Pancreas (tissue), 10 donors: ENCODE data around the gene HDDC2. TPM values are rescaled to one million over a fixed set of nuclear protein-coding genes. Genes with fewer than 3 reads are reported as not detected.

ENCODE experiments used
- ATAC-seq, 4 donors: fragments of 200-7000 bp; cut with Tn5 transposase; one replicate each; pipeline versions ENCODE4 v1.8.0 to v1.9.1; 2020; ENCODE audit warnings: mild to moderate bottlenecking in 4 of 4, moderate library complexity in 4 of 4
- DNase-seq, 6 donors: peaks; one replicate each; pipeline ENCODE4 v3.0.0-alpha.2; 2020
- FAIRE-seq: peaks from 2 replicates; lab custom pipeline; 2012; peaks lifted over from hg19 to GRCh38; lab: Jason Lieb, UNC
- H3K27ac ChIP-seq, 4 donors: fragments of 200-600 bp; sonication (generic); 1 replicate in 3 of 4; 2 replicates in 1 of 4; pipeline versions ENCODE4 v1.5.0 to v1.8.0; 2020
- H3K27me3 ChIP-seq, 4 donors: fragments of 200-600 bp; one replicate each; pipeline ENCODE4 v1.8.0; 2021
- H3K36me3 ChIP-seq, 3 donors: fragments of 200-600 bp; sonication (generic) in 1 of 3; one replicate each; pipeline versions ENCODE4 v1.5.0 to v1.8.0; 2020 to 2021
- H3K4me1 ChIP-seq, 3 donors: fragments of 200-600 bp; one replicate each; pipeline ENCODE4 v1.8.0; 2021
- H3K4me3 ChIP-seq, 4 donors: fragments of 200-600 bp; sonication (generic) in 2 of 4; one replicate each; pipeline versions ENCODE4 v1.5.0 to v1.8.0; 2020 to 2021
- H3K9me3 ChIP-seq, 4 donors: fragments of 200-600 bp; one replicate each; pipeline ENCODE4 v1.8.0; 2021
- WGBS, 2 donors: extraction: QIAGEN DNeasy Blood & Tissue Kit; methylation state at CpG; one replicate each; pipeline ENCODE4 v1.1.7; 2013; 5-methylcytosine and 5-hydroxymethylcytosine counted together
- intact Hi-C, 3 donors: fragments of 100-400 bp; cut with DNase I; formaldehyde crosslinking; loops; one replicate each; pipeline versions ENCODE4 v1.11.1 to v1.14.2; 2022
- polyA plus RNA-seq, 2 donors: library from polyadenylated mRNA; stranded (reverse); fragments of 200-250 nt; gene quantifications; one replicate each; pipeline ENCODE4 v1.2.3, GENCODE V29; 2013
- total RNA-seq, 6 donors: library from RNA; stranded (reverse); fragmentation: NEBNext Ultra II Directional in 4 of 6; extraction: Animal tissue kit (Norgen Biotek cat#: 25700) in 4 of 6; gene quantifications; one replicate each; pipeline versions ENCODE4 v1.2.1 to v1.2.4, GENCODE V29; 2021 to 2023
- TF ChIP-seq, protein P1 (sequence below), 4 donors: fragments of 200-600 bp; sonication (generic) in 3 of 4; IDR thresholded peaks; one replicate each; pipeline versions ENCODE4 v1.5.0 to v1.8.0; 2021; ENCODE audit warnings: antibody characterized with exemption in 4 of 4
- donor health status: healthy with polysubstance abuse.
- donor health status: DM: no; HTN: no; CAD: no; lungs with moderate emphysema.
- donor health status: DM: no; HTN: no; CAD: no.
- donor health status: control.
- donor health status: control.
- donor health status: Bipolar disorder and iron deficiency.
- donor health status: DM: yes; HTN: yes; CAD: no.
- donor health status: DM: no; HTN: no; CAD: no.
- donor health status: DM: no; HTN: no; CAD: no.
- donor health status: DM: yes; HTN: yes; CAD: no.

HDDC2 gene
- total and polyA plus RNA-seq, 8 donors, result 22.9 to 45.9 (median 30.6) TPM

DNA sequence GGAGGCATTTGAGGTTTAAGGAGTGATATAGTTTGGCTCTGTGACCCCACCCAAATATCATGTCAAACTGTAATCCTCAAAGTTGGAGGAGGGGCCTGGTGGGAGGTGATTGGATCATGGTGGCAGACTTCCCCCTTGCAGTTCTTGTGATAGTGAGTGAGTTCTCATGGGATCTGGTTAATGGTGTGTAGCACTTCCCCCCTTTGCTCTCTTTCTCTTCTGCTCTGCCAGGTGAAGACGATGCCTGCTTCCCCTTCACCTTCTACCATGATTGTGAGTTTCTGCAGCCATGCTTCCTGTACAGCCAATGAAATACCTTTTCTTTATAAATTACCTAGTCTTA is 1.7 kb upstream of the HDDC2 start:
- ATAC-seq (no peak), DNase-seq (no peak), FAIRE-seq (no peak)
- Histone ChIP-seq H3K36me3 (no peaks in the 10 kb centered on the region), H3K9me3 (no peaks in the 10 kb centered on the region), H3K4me1 (peaks cover 0 to 13% (median 5%) of the 10 kb centered on the region in 3 donors), H3K27ac (no peak overlapping the region), H3K4me3 (no peak overlapping the region), H3K27me3 (no peaks in the 10 kb centered on the region)
- TF ChIP-seq, protein P1, sequence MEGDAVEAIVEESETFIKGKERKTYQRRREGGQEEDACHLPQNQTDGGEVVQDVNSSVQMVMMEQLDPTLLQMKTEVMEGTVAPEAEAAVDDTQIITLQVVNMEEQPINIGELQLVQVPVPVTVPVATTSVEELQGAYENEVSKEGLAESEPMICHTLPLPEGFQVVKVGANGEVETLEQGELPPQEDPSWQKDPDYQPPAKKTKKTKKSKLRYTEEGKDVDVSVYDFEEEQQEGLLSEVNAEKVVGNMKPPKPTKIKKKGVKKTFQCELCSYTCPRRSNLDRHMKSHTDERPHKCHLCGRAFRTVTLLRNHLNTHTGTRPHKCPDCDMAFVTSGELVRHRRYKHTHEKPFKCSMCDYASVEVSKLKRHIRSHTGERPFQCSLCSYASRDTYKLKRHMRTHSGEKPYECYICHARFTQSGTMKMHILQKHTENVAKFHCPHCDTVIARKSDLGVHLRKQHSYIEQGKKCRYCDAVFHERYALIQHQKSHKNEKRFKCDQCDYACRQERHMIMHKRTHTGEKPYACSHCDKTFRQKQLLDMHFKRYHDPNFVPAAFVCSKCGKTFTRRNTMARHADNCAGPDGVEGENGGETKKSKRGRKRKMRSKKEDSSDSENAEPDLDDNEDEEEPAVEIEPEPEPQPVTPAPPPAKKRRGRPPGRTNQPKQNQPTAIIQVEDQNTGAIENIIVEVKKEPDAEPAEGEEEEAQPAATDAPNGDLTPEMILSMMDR (IDR thresholded peaks at IDR 0.05), result no peak
- 92 to 100% methylated on average over 1 of the region's 1 CpG for WGBS, 2 donors
- intact Hi-C loops, result loop anchor here in 1 of 3 donors (10.0 kb wide), 1 partner anchor 461 kb away; no protein-coding TSS in a partner anchor

DNA sequence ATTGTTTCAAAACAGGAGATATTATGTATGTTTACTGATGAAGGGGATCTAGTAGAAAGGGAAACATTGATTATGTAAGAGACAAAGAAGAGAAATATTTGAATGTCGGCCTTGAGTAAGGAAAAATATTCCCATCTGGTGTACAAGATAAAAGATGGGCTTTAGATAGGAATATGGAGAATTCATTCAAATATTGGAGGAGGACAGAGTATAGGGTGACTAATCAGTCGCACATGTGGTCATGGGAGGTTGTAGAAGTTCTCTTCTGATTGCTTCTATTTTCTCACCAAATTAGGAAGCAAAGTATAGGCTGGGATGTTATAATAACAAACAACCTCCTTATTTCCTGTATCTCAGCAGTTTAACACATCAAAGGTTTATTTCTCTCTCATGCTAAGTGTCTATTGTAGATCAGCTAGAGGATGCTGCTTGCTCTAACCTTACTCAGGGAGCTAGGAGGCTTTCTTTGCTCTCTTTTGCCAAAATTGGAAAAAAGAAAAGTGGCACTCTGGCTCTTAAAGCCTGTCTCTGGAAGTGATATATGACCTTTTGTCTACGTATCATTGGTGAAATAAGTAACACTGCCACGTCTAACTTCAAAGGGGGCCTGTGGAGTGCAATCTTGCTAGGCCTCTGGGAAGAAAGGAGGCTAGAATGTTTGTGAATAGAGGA is 1.2 kb upstream of the HDDC2 start:
- peaks cover 0 to 13% (median 5%) of the 10 kb centered on the region in 3 donors for H3K4me1 ChIP-seq
- H3K4me3 ChIP-seq, result no peak overlapping the region
- WGBS, 2 donors, result 82 to 85% methylated on average over 4 of the region's 4 CpGs
- no peak for DNase-seq
- no peaks in the 10 kb centered on the region for H3K36me3 ChIP-seq
- H3K9me3 ChIP-seq, result no peaks in the 10 kb centered on the region
- ATAC-seq, result no peak
- TF ChIP-seq, protein P1 (IDR thresholded peaks at IDR 0.05), result no peak
- H3K27me3 ChIP-seq, result no peaks in the 10 kb centered on the region
- intact Hi-C loops, result loop anchor here in 1 of 3 donors (10.0 kb wide), 1 partner anchor 462 kb away; no protein-coding TSS in a partner anchor
- H3K27ac ChIP-seq, result no peak overlapping the region
- no peak for FAIRE-seq

DNA sequence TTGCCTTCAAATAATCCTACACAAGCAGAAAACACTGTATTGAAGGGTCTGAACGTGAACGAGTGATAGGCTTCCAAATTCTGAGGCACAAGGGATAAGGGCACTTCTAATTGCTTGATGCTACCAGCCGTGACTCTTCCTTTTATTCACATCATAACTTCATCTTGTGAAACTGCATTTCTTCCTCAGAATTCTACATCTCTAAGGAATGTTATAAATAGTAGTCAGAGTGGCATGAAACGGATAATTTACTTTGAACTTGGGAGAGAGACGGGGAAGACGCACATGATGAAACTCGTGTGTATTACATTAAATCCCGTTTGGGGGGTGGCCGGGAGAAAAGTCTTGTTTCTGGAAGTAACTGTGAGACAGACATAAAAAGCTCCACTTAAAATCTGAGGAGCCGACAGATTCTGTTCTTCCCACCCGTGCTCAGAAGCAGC is 754 bp downstream of the HDDC2 start:
- peak overlapping the region; percentile 78 to 84 (median 80) for H3K4me3 ChIP-seq
- H3K9me3 ChIP-seq, result no peaks in the 10 kb centered on the region
- H3K27me3 ChIP-seq, result no peaks in the 10 kb centered on the region
- intact Hi-C loops, result loop anchor here in 1 of 3 donors (10.0 kb wide), 1 partner anchor 464 kb away; no protein-coding TSS in a partner anchor
- H3K36me3 ChIP-seq, result peaks cover 0 to 7% (median 0%) of the 10 kb centered on the region in 3 donors
- TF ChIP-seq, protein P1 (IDR thresholded peaks at IDR 0.05), result no peak
- FAIRE-seq (no peak), ATAC-seq (peak in 3 of 4 donors; percentile 1 to 14 (median 3)), DNase-seq (no peak)
- peaks cover 0 to 13% (median 5%) of the 10 kb centered on the region in 3 donors for H3K4me1 ChIP-seq
- H3K27ac ChIP-seq, result peak overlapping the region; percentile 77 to 88 (median 84)
- WGBS, 2 donors, result 2 to 3% methylated on average over 11 of the region's 11 CpGs

DNA sequence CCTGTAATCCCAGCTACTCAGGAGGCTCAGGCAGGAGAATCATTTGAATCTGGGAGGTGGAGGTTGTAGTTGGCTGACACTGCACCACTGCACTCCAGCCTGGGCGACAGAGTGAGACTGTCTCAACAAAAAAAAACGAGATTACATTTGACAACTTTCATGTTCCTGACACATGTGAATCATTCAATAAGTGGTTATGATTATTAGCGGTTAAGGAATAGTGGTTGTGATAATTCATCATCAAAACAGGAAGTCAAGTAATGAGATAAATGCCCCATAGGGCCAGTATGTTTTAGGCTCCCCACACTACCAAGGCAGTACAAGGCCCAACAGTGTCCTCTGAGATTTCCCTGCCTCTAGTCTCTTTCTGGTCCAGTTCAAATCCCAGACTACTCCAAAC is 2.5 kb downstream of the HDDC2 start:
- H3K4me3 ChIP-seq, result no peak overlapping the region
- H3K4me1 ChIP-seq, result peaks cover 0 to 20% (median 13%) of the 10 kb centered on the region in 3 donors
- no peaks in the 10 kb centered on the region for H3K9me3 ChIP-seq
- 93 to 95% methylated on average over 3 of the region's 3 CpGs for WGBS, 2 donors
- FAIRE-seq, result no peak
- H3K27me3 ChIP-seq, result no peaks in the 10 kb centered on the region
- intact Hi-C loops, result loop anchor here in 1 of 3 donors (10.0 kb wide), 1 partner anchor 144 kb away; the partner anchor contains the start of gene TPD52L1
- H3K27ac ChIP-seq, result no peak overlapping the region
- no peak for DNase-seq
- no peak for ATAC-seq
- TF ChIP-seq, protein P1 (IDR thresholded peaks at IDR 0.05), result no peak
- H3K36me3 ChIP-seq, result peaks cover 0 to 7% (median 0%) of the 10 kb centered on the region in 3 donors

DNA sequence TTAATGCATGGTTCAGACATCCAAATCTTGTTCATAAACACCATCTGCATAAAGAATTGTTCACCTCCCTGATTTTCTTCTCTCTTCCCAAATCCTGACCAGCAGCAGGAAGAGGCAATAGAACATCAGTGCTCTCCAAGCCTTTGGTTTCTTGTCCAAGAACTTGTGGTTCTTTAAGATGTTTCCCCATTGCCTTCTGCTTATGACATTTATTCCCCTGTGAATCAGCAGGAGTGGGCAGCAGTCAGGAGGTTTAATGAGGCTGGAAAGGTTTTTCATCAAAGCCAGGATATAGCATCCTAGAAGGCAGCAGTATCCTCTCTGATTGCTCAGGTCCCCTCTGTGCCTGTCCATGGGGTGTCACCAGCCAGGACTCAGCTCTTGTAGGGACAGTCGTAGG is 5.3 kb downstream of the HDDC2 start:
- WGBS, 2 donors, result 88 to 93% methylated on average over 1 of the region's 1 CpG
- intact Hi-C loops, result loop anchor here in 1 of 3 donors (10.0 kb wide), 1 partner anchor 142 kb away; the partner anchor contains the start of gene TPD52L1
- no peak for ATAC-seq
- Histone ChIP-seq H3K36me3 (peaks cover 0 to 14% (median 0%) of the 10 kb centered on the region in 3 donors), H3K27ac (no peak overlapping the region), H3K9me3 (no peaks in the 10 kb centered on the region), H3K4me1 (peaks cover 0 to 23% (median 13%) of the 10 kb centered on the region in 3 donors), H3K27me3 (no peaks in the 10 kb centered on the region), H3K4me3 (no peak overlapping the region)
- TF ChIP-seq, protein P1 (IDR thresholded peaks at IDR 0.05), result no peak
- no peak for DNase-seq
- no peak for FAIRE-seq
